Measurements from ENCODE around the gene DOCK10.
A peak's percentile ranks its signal among the peaks of the same experiment; 100 is the strongest.

DOCK10 gene

DNA sequence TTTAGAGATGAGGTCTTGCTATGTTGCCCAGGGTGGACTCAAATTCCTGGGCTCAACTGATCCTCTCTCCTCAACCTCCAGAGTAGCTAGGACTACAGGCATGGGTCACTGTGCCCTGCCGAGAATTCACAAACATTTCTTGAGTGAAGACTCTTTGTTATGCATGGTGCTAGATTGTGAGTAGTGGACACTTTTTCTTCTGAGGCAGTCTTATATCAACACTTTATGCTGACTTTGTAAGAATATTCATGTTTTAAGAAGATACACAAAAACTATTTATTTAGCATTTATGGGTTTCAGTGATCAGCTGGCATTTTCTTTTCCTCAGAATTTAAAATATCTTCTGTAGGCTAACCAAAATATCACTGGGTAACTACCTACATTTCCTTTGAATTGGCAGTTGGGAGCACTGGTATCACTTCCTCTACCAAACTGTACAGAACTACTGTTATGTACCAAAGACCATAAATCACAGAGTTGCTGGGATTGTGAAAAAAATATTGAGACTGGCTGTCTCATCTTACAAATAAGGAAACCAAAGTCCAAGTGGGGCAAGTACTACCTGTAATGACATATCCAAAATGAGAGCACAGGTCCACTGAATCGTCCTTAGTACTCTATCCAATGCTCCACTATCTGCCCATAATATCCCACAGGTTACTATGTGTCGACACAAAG, 34.0 kb downstream of the DOCK10 start:
- TF ChIP-seq, protein P1, sequence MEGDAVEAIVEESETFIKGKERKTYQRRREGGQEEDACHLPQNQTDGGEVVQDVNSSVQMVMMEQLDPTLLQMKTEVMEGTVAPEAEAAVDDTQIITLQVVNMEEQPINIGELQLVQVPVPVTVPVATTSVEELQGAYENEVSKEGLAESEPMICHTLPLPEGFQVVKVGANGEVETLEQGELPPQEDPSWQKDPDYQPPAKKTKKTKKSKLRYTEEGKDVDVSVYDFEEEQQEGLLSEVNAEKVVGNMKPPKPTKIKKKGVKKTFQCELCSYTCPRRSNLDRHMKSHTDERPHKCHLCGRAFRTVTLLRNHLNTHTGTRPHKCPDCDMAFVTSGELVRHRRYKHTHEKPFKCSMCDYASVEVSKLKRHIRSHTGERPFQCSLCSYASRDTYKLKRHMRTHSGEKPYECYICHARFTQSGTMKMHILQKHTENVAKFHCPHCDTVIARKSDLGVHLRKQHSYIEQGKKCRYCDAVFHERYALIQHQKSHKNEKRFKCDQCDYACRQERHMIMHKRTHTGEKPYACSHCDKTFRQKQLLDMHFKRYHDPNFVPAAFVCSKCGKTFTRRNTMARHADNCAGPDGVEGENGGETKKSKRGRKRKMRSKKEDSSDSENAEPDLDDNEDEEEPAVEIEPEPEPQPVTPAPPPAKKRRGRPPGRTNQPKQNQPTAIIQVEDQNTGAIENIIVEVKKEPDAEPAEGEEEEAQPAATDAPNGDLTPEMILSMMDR (IDR thresholded peaks at IDR 0.05; ENCODE audit: low read depth, low read length, missing control alignments) = no peak
- no peak overlapping the region for H3K4me3 ChIP-seq (ENCODE audit: low read depth, low read length)

DNA sequence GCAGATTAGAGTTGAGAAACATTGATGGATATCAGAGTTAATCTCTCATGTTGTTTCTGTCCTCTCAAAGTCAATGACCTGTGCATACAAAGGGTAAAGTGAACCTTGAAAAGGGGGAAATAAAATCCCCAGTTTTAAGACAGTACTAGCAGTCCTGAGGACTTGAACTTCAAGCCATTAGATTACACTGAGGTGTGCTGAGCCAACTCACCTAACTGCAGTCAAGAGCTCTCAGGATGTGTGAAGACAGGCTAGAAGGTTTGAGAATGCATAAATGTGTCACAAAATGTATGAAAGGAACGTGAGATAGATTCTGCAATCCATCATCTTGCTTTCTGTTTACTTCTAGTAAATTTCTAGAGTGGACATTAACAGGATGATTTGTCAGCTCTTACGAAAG, 35.5 kb downstream of the DOCK10 start:
- DNase-seq (ENCODE audit: low read depth) = no peak
- TF ChIP-seq, protein P1 (IDR thresholded peaks at IDR 0.05; ENCODE audit: low read depth, low read length, missing control alignments) = no peak
- H3K4me3 ChIP-seq (ENCODE audit: low read depth, low read length) = no peak overlapping the region

More for the DNA sequence above, 34.0 kb downstream of the DOCK10 start:
- no peak for DNase-seq (ENCODE audit: low read depth)

DNA sequence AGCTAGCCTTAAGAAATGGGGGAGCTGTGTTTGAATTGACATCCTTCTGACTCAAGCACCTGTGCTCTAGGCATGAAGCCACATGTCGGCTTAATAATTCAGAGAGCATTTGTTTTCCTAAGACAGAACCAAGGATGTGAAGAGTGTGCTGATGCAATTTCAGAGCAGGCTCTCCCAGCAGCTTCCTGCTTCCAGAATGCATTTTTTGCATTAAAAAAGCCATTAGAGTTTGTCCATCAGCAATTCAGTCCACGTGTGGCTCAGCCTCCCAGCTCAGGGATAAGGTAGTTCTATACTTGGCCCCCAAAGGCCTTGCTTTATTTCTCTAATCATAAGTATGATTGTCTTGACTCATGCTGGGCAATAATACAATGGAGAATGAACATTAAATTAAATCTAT, 37.7 kb downstream of the DOCK10 start:
- TF ChIP-seq, protein P1 (IDR thresholded peaks at IDR 0.05; ENCODE audit: low read depth, low read length, missing control alignments) = no peak
- no peak for DNase-seq (ENCODE audit: low read depth)
- H3K4me3 ChIP-seq (ENCODE audit: low read depth, low read length) = no peak overlapping the region

DNA sequence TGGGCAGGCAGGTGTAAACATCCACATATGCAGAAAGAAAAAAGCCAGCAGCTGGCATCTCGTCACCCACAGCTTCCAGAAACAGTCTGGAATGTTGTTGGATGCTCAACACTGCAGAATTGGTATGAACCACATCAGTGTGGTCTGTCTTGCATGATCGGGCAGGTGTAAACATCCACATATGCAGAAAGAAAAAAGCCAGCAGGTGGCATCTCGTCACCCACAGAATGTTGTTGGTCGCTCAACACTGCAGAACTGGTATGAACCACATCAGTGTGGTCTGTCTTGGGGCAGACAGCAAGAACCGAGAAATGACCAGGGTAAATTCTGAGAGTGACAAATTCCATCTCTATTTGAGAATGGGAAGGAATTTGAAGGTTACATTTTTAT, 39.6 kb downstream of the DOCK10 start:
- DNase-seq (ENCODE audit: low read depth) = peak; percentile 49
- no peak overlapping the region for H3K4me3 ChIP-seq (ENCODE audit: low read depth, low read length)
- TF ChIP-seq, protein P1 (IDR thresholded peaks at IDR 0.05; ENCODE audit: low read depth, low read length, missing control alignments) = peak; percentile 34

DNA sequence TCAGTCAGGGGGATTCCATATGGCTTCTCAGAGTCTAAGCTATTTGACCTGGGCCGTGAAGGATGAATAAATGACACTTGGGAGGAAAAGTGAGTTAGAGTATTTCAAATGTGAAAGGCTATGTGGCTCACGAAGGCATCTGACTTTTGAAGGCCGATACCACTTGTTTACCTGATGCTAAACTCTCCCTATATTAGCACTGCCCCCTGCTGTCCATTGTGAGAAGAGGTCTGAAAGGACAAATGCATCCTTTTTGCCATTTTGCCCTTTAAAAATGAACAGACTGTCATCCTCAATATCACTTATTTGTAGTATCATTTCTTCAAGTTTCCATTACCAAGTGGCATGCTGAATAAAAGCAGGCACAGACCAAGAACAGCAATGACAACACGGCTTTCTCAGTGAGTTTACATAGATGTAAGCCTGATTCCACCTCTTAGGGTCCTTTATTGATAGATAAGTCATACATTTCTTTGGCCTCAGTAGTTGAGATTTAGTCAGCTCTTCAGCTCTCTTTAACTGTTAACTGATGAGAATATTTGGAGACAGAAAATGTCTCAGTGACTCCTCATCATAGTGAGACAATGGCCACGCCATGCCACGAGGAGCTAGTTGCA, 40.1 kb downstream of the DOCK10 start:
- DNase-seq (ENCODE audit: low read depth) = peak; percentile 57
- H3K4me3 ChIP-seq (ENCODE audit: low read depth, low read length) = no peak overlapping the region
- TF ChIP-seq, protein P1 (IDR thresholded peaks at IDR 0.05; ENCODE audit: low read depth, low read length, missing control alignments) = peak; percentile 81

DNA sequence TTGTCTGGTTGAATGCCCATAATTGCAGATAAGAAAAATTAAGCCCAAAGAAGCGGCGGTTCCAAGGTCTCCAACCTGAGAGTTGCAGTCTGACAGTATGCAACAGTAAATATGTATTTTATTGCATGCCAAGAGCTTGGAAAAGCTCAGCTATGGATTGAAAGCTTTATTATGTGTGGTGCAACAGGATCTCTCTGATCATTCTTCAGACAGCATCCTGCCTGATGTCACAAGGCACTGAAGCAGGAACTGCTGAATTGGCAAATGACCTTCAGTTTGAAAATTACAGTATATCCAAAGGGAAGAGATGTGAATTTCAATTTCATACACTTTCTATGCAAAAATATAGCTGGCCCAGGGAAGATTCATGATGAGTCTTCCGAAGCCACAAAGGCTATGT, 42.5 kb downstream of the DOCK10 start:
- no peak for DNase-seq (ENCODE audit: low read depth)
- TF ChIP-seq, protein P1 (IDR thresholded peaks at IDR 0.05; ENCODE audit: low read depth, low read length, missing control alignments) = no peak
- no peak overlapping the region for H3K4me3 ChIP-seq (ENCODE audit: low read depth, low read length)

DNA sequence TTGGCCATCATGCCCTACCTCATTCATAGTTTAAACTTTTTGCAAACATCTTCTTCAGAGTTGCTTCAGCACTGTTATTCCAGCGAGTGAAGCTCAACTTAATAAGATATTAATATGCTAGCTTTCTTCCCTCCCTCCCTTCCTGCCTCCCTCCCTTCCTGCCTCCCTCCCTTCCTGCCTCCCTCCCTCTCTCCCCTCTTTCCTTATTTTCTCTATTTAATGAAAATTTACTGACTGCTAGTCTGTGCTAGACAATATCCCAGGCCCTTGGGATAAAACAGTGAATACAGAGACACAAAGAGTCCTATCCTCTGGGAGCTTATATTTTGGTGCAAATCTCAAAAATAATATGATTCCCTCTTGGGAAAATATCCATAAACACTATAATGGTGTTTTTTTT, 42.9 kb downstream of the DOCK10 start:
- no peak overlapping the region for H3K4me3 ChIP-seq (ENCODE audit: low read depth, low read length)
- no peak for DNase-seq (ENCODE audit: low read depth)
- TF ChIP-seq, protein P1 (IDR thresholded peaks at IDR 0.05; ENCODE audit: low read depth, low read length, missing control alignments) = no peak

All from GM12864 (cell line).